NCI-H524 (cell line): ENCODE data around the gene VTA1.

Source experiments
- DNase-seq, 2 experiments: peaks; one replicate each; lab custom pipeline; 2025; lab: John Stamatoyannopoulos, UW

Gene VTA1

DNA sequence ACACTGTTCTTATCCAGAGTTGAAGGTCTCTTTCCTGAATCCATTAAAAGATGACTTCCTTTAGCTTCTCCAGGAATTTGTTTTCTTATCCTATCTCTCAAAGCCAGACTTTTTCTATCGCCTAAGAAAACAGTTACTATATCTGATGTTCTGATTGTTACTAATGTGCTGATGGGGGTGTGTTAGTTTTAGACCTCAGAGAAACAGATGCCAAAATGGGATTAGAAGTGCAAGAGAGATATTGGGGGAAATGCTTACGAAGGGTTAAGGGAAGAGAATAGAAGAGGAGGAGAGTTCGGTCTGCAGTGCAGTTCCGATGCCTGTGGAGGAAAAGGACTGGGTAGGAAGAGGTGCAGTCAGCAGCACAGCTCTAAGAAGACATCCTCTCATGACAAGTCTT is 119.0 kb downstream of the VTA1 start:
- DNase-seq, result no peak

DNA sequence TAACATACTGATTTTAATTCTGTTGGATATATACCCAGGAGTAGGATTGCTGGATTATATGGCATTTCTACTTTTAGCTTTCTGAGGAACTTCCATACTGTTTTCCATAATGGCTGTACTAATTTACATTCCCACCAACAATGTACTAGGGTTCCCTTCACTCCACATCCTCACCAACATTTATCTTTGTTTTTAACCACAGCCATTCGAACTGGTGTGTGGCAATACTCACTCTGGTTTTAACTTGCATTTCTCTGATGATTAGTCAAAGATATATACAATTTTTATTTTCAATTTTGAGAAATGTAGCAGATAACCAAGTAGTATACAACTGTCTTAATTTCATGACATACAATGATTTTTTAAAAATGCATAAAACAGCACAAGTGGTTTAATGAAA is 124.4 kb downstream of the VTA1 start:
- DNase-seq, result no peak
